Neural cell (in vitro differentiated cells): ENCODE measurements around the gene MAML3. TPM values are rescaled to one million over a fixed set of nuclear protein-coding genes. Genes with fewer than 3 reads are reported as not detected.

ENCODE experiments used
- H2AFZ ChIP-seq: fragments of 200-600, 300-800 bp; sonication (generic), shearing (Covaris generic); 2 replicates; pipeline ENCODE4 v1.6.0; 2014; ENCODE audit warnings: low read depth, mild to moderate bottlenecking, antibody characterized with exemption, low read length, moderate library complexity
- H3F3A ChIP-seq: fragments of 200-600 bp; shearing (Covaris generic); 2 replicates; pipeline ENCODE4 v1.6.1; 2016; ENCODE audit warnings: mild to moderate bottlenecking, moderate library complexity, mixed read lengths, antibody characterized with exemption, low read length; ENCODE audit not compliant: insufficient read depth, poor library complexity, severe bottlenecking
- H3K27ac ChIP-seq: fragments of 200-600, 300-800 bp; sonication (generic), shearing (Covaris generic); 2 replicates; pipeline ENCODE4 v1.5.1; 2014; ENCODE audit warnings: mild to moderate bottlenecking, low read length, moderate library complexity
- H3K27me3 ChIP-seq: fragments of 300-800, 200-600 bp; sonication (generic), shearing (Covaris generic); 2 replicates; pipeline ENCODE4 v1.6.0; 2014; ENCODE audit warnings: mild to moderate bottlenecking, low read depth, low read length, moderate library complexity; ENCODE audit not compliant: insufficient read depth
- H3K36me3 ChIP-seq: fragments of 300-800, 200-600 bp; sonication (generic), shearing (Covaris generic); 2 replicates; pipeline ENCODE4 v1.5.1; 2014; ENCODE audit warnings: mild to moderate bottlenecking, antibody characterized with exemption, low read length, moderate library complexity; ENCODE audit not compliant: insufficient read depth
- H3K4me2 ChIP-seq: fragments of 300-800, 200-600 bp; sonication (generic), shearing (Covaris generic); 2 replicates; pipeline ENCODE4 v1.6.0; 2014; ENCODE audit warnings: mild to moderate bottlenecking, low read length
- H3K4me3 ChIP-seq: fragments of 300-800, 200-600 bp; sonication (generic), shearing (Covaris generic); 2 replicates; pipeline ENCODE4 v1.5.1; 2014; ENCODE audit warnings: mild to moderate bottlenecking, low read length, moderate library complexity
- H3K79me2 ChIP-seq: fragments of 200-600 bp; shearing (Covaris generic); replicated peaks from 2 replicates; pipeline ENCODE4 v1.6.0; 2014; ENCODE audit warnings: mild to moderate bottlenecking, low read length, moderate library complexity; ENCODE audit not compliant: insufficient read depth
- H3K9ac ChIP-seq: fragments of 300-800, 200-600 bp; sonication (generic), shearing (Covaris generic); 2 replicates; pipeline ENCODE4 v1.6.1; 2016; ENCODE audit warnings: mild to moderate bottlenecking, low read length, mixed read lengths
- H3K9me2 ChIP-seq: fragments of 200-600 bp; shearing (Covaris generic); 2 replicates; pipeline ENCODE4 v1.6.1; 2016; ENCODE audit warnings: mild to moderate bottlenecking, low read length, mixed read lengths; ENCODE audit not compliant: insufficient read depth
- H3K9me3 ChIP-seq: fragments of 200-600, 300-800 bp; sonication (generic), shearing (Covaris generic); 2 replicates; pipeline ENCODE4 v1.6.1; 2016; ENCODE audit warnings: mild to moderate bottlenecking, mixed run types, low read length, moderate library complexity, mixed read lengths
- H4K20me1 ChIP-seq: fragments of 200-600 bp; shearing (Covaris generic); 2 replicates; pipeline ENCODE4 v1.6.1; 2016; ENCODE audit warnings: mild to moderate bottlenecking, mixed run types; ENCODE audit not compliant: insufficient read depth
- CTCF ChIP-seq: fragments of 450-650 bp; IDR thresholded peaks from 2 replicates; pipeline ENCODE4 v1.5.1; 2014; ENCODE audit warnings: antibody characterized with exemption, mild to moderate bottlenecking, moderate library complexity; ENCODE audit not compliant: poor library complexity, severe bottlenecking
- EP300 ChIP-seq: fragments of 450-650 bp; conservative IDR thresholded peaks from 2 replicates; pipeline ENCODE4 v1.6.1; 2014; ENCODE audit warnings: antibody characterized with exemption, mild to moderate bottlenecking, moderate library complexity; ENCODE audit not compliant: poor library complexity, severe bottlenecking
- EZH2 ChIP-seq: fragments of 200-600, 300-800 bp; shearing (Covaris generic), sonication (generic); IDR thresholded peaks from 2 replicates; pipeline ENCODE4 v1.6.1; 2014; ENCODE audit warnings: antibody characterized with exemption, low read length, borderline replicate concordance, mild to moderate bottlenecking; ENCODE audit not compliant: insufficient read depth, poor library complexity, severe bottlenecking
- MXI1 ChIP-seq: fragments of 450-650 bp; conservative IDR thresholded peaks from 2 replicates; pipeline ENCODE4 v1.6.1; 2014; ENCODE audit warnings: antibody characterized with exemption, mild to moderate bottlenecking; ENCODE audit not compliant: poor library complexity, severe bottlenecking
- POLR2AphosphoS5 ChIP-seq: IDR thresholded peaks from 2 replicates; pipeline ENCODE4 v1.6.1; 2012
- RAD21 ChIP-seq: fragments of 450-650 bp; conservative IDR thresholded peaks from 2 replicates; pipeline ENCODE4 v1.6.1; 2014; ENCODE audit warnings: antibody characterized with exemption, mild to moderate bottlenecking, moderate library complexity
- REST ChIP-seq: IDR thresholded peaks from 2 replicates; pipeline ENCODE4 v1.6.1; 2012; ENCODE audit warnings: borderline replicate concordance
- SMC3 ChIP-seq: fragments of 450-650 bp; conservative IDR thresholded peaks from 2 replicates; pipeline ENCODE4 v1.6.1; 2014; ENCODE audit warnings: antibody characterized with exemption, mild to moderate bottlenecking, moderate library complexity; ENCODE audit not compliant: poor library complexity
- TAF1 ChIP-seq: IDR thresholded peaks from 2 replicates; pipeline ENCODE4 v1.6.1; 2012; ENCODE audit warnings: low read depth
- polyA plus RNA-seq: library from polyadenylated mRNA; depleted of rRNA; stranded (reverse); fragments of >200 nt; gene quantifications from 2 replicates; pipeline ENCODE4 v1.2.3, GENCODE V29; 2014

Gene MAML3
- polyA plus RNA-seq, 1 donor from 2014 or later = 10.2 TPM

- Histone ChIP-seq H3K4me2 (no peak overlapping the region), H3F3A (no peaks in the 10 kb centered on the region), H2AFZ (no peak overlapping the region), H3K27me3 (no peaks in the 10 kb centered on the region), H3K9ac (peak overlapping the region; percentile 20), H3K36me3 (no peaks in the 10 kb centered on the region), H4K20me1 (no peaks in the 10 kb centered on the region), H3K4me3 (peak overlapping the region; percentile 20), H3K9me3 (no peaks in the 10 kb centered on the region), H3K79me2 (no peaks in the 10 kb centered on the region), H3K27ac (peak overlapping the region; percentile 29), H3K9me2 (no peaks in the 10 kb centered on the region)
- TF ChIP-seq MXI1 (no peak), SMC3 (peak; percentile 35)
Observed at GRCh38 chr4:139934708-139935195, 219.2 kb downstream of the MAML3 start.

GRCh38 chr4:139934057-139934707 lies 219.8 kb downstream of the MAML3 start:
- no peaks in the 10 kb centered on the region for H3F3A ChIP-seq
- H3K27me3 ChIP-seq = no peaks in the 10 kb centered on the region
- H3K4me3 ChIP-seq = no peak overlapping the region
- H2AFZ ChIP-seq = no peak overlapping the region
- H3K9me3 ChIP-seq = no peaks in the 10 kb centered on the region
- H3K9ac ChIP-seq = no peak overlapping the region
- no peaks in the 10 kb centered on the region for H3K79me2 ChIP-seq
- no peaks in the 10 kb centered on the region for H3K36me3 ChIP-seq
- H3K4me2 ChIP-seq = no peak overlapping the region
- no peaks in the 10 kb centered on the region for H3K9me2 ChIP-seq
- H3K27ac ChIP-seq = peak overlapping the region; percentile 29
- TF ChIP-seq SMC3 = no peak
- TF ChIP-seq MXI1 = no peak
- no peak for TF ChIP-seq RAD21
- TF ChIP-seq TAF1 = no peak
- no peak for TF ChIP-seq POLR2AphosphoS5
- TF ChIP-seq CTCF = no peak
- TF ChIP-seq EZH2 = no peak
- no peak for TF ChIP-seq REST
- TF ChIP-seq EP300 = no peak
- no peaks in the 10 kb centered on the region for H4K20me1 ChIP-seq
